ENCODE measurements around the gene HNRNPUL1.
A peak's percentile ranks its signal among the peaks of the same experiment; 100 is the strongest.

Gene HNRNPUL1

GRCh38 chr19:41308450-41309179 lies 44.4 kb downstream of the HNRNPUL1 start:
- peak; percentile 86 to 97 for DNase-seq (ENCODE audit: low read depth in 2 of 2)

GRCh38 chr19:41309180-41310032 lies 45.2 kb downstream of the HNRNPUL1 start:
- no peak for DNase-seq (ENCODE audit: low read depth in 2 of 2)

- DNase-seq (ENCODE audit: low read depth in 2 of 2), result peak; percentile 72 to 80
Observed at GRCh38 chr19:41310033-41310831, 46.1 kb downstream of the HNRNPUL1 start, which contains the start of gene CCDC97. TSS of gene CCDC97 (plus strand) at chr19:41310172. CDS start at chr19:41310311, 139 bp downstream.

GRCh38 chr19:41311072-41311471 lies 46.9 kb downstream of the HNRNPUL1 start:
- no peak for DNase-seq (ENCODE audit: low read depth in 2 of 2)

- DNase-seq (ENCODE audit: low read depth in 2 of 2), result no peak
Observed at GRCh38 chr19:41311613-41312012, 47.4 kb downstream of the HNRNPUL1 start.

- no peak for DNase-seq (ENCODE audit: low read depth in 2 of 2)
Observed at GRCh38 chr19:41316306-41316920, 52.2 kb downstream of the HNRNPUL1 start.

- DNase-seq (ENCODE audit: low read depth in 2 of 2), result no peak
Observed at GRCh38 chr19:41318696-41319499, 54.7 kb downstream of the HNRNPUL1 start.

GRCh38 chr19:41319500-41320184 lies 55.5 kb downstream of the HNRNPUL1 start:
- no peak for DNase-seq (ENCODE audit: low read depth in 2 of 2)

- DNase-seq (ENCODE audit: low read depth in 2 of 2), result no peak
Observed at GRCh38 chr19:41320185-41320518, 56.0 kb downstream of the HNRNPUL1 start.

- DNase-seq (ENCODE audit: low read depth in 2 of 2), result no peak
Observed at GRCh38 chr19:41320568-41320967, 56.4 kb downstream of the HNRNPUL1 start.

- no peak for DNase-seq (ENCODE audit: low read depth in 2 of 2)
Observed at GRCh38 chr19:41321204-41321599, 57.0 kb downstream of the HNRNPUL1 start.

- no peak for DNase-seq (ENCODE audit: low read depth in 2 of 2)
Observed at GRCh38 chr19:41321600-41322270, 57.6 kb downstream of the HNRNPUL1 start.

GRCh38 chr19:41322451-41322850 lies 58.3 kb downstream of the HNRNPUL1 start:
- no peak for DNase-seq (ENCODE audit: low read depth in 2 of 2)

GRCh38 chr19:41323023-41323422 lies 58.9 kb downstream of the HNRNPUL1 start:
- no peak for DNase-seq (ENCODE audit: low read depth in 2 of 2)

- no peak for DNase-seq (ENCODE audit: low read depth in 2 of 2)
Observed at GRCh38 chr19:41323430-41324125, 59.4 kb downstream of the HNRNPUL1 start.

- DNase-seq (ENCODE audit: low read depth in 2 of 2), result no peak
Observed at GRCh38 chr19:41324231-41324702, 60.1 kb downstream of the HNRNPUL1 start.

- DNase-seq (ENCODE audit: low read depth in 2 of 2), result no peak
Observed at GRCh38 chr19:41324921-41325639, 60.9 kb downstream of the HNRNPUL1 start.

GRCh38 chr19:41325640-41325946 lies 61.4 kb downstream of the HNRNPUL1 start:
- DNase-seq (ENCODE audit: low read depth in 2 of 2), result no peak
